Esophagus squamous epithelium (tissue), 5 donors: ENCODE measurements around the gene RELCH. TPM values are rescaled to one million over a fixed set of nuclear protein-coding genes. Genes with fewer than 3 reads are reported as not detected.

Experiments
- DNase-seq: peaks from one replicate; lab custom pipeline; 2025; lab: John Stamatoyannopoulos, UW
- H3K27ac ChIP-seq, 4 donors: fragments of 200-600 bp; sonication (generic); one replicate each; pipeline ENCODE4 v1.5.1; 2016 to 2019; ENCODE audit warnings: mild to moderate bottlenecking in 1 of 4
- H3K27me3 ChIP-seq, 4 donors: fragments of 200-600 bp; sonication (generic); 1 replicate in 3 of 4; 2 replicates in 1 of 4; pipeline versions ENCODE4 v1.5.1 to v1.6.0; 2017 to 2021; ENCODE audit warnings: antibody characterized with exemption in 1 of 4
- H3K36me3 ChIP-seq, 3 donors: fragments of 200-600 bp; sonication (generic); one replicate each; pipeline ENCODE4 v1.5.1; 2016 to 2019
- H3K4me1 ChIP-seq, 3 donors: fragments of 200-600 bp; sonication (generic); one replicate each; pipeline ENCODE4 v1.5.1; 2017 to 2019
- H3K4me3 ChIP-seq, 4 donors: fragments of 200-600 bp; sonication (generic); 1 replicate in 3 of 4; 2 replicates in 1 of 4; pipeline ENCODE4 v1.5.1; 2016 to 2019; ENCODE audit warnings: mild to moderate bottlenecking in 2 of 4, moderate library complexity in 1 of 4
- H3K9me3 ChIP-seq, 3 donors: fragments of 200-600 bp; sonication (generic); one replicate each; pipeline ENCODE4 v1.5.1; 2016 to 2019
- CTCF ChIP-seq, 6 experiments: fragments of 450-650 bp in 4 of 6; fragments of 200-600 bp in 2 of 6; sonication (generic) in 2 of 6; IDR thresholded peaks; one replicate each; pipeline ENCODE4 v1.5.1; 2016 to 2019; ENCODE audit warnings: antibody characterized with exemption in 6 of 6, mild to moderate bottlenecking in 4 of 6, moderate library complexity in 4 of 6
- POLR2A ChIP-seq, 4 donors: fragments of 450-650 bp; IDR thresholded peaks; one replicate each; pipeline ENCODE4 v1.6.1; 2017; ENCODE audit warnings: antibody characterized with exemption in 4 of 4, mild to moderate bottlenecking in 4 of 4, moderate library complexity in 3 of 4
- WGBS, 2 donors: methylation state at CpG; one replicate each; pipeline ENCODE4 v1.1.5; 2018; 5-methylcytosine and 5-hydroxymethylcytosine counted together
- intact Hi-C: fragments of 100-400 bp; cut with DNase I; formaldehyde crosslinking; loops from one replicate; pipeline ENCODE4 v1.15.0; 2022
- total RNA-seq, 4 donors: library from RNA; depleted of rRNA; stranded (reverse); fragments of >200 nt; gene quantifications; one replicate each; pipeline ENCODE4 v1.1.0, GENCODE V29; 2016
- donor health status: DM: yes; HTN: yes; CAD: no.

RELCH gene
- total RNA-seq, 4 donors from 2014 or later, result 32.8 to 98.0 (median 69.0) TPM

- Histone ChIP-seq H3K27ac (no peak overlapping the region), H3K36me3 (peaks cover 0 to 29% (median 3%) of the 10 kb centered on the region in 3 donors), H3K9me3 (no peaks in the 10 kb centered on the region), H3K4me3 (no peak overlapping the region), H3K4me1 (peaks cover 0 to 29% (median 0%) of the 10 kb centered on the region in 3 donors), H3K27me3 (no peaks in the 10 kb centered on the region)
- TF ChIP-seq CTCF (IDR thresholded peaks at IDR 0.05) (no peak), POLR2A (IDR thresholded peaks at IDR 0.05) (no peak)
- intact Hi-C loops, result no loop called here
- DNase-seq, result no peak
These were observed 22.0 kb downstream of the RELCH start for GRCh38 chr18:62209046-62209445.

GRCh38 chr18:62210138-62210537, 23.1 kb downstream of the RELCH start:
- intact Hi-C loops, result no loop called here
- Histone ChIP-seq H3K4me3 (no peak overlapping the region), H3K27ac (no peak overlapping the region), H3K27me3 (no peaks in the 10 kb centered on the region), H3K4me1 (peaks cover 0 to 27% (median 0%) of the 10 kb centered on the region in 3 donors), H3K9me3 (no peaks in the 10 kb centered on the region), H3K36me3 (peaks cover 0 to 40% (median 3%) of the 10 kb centered on the region in 3 donors)
- WGBS, 2 donors, result 94 to 100% methylated on average over 1 of the region's 1 CpG
- no peak for DNase-seq
- TF ChIP-seq CTCF (IDR thresholded peaks at IDR 0.05) (no peak), POLR2A (IDR thresholded peaks at IDR 0.05) (no peak)

GRCh38 chr18:62211325-62211828, 24.3 kb downstream of the RELCH start:
- DNase-seq, result no peak
- Histone ChIP-seq H3K27ac (no peak overlapping the region), H3K9me3 (no peaks in the 10 kb centered on the region), H3K4me3 (no peak overlapping the region), H3K4me1 (peaks cover 0 to 15% (median 0%) of the 10 kb centered on the region in 3 donors), H3K36me3 (peaks cover 0 to 45% (median 3%) of the 10 kb centered on the region in 3 donors), H3K27me3 (no peaks in the 10 kb centered on the region)
- intact Hi-C loops, result no loop called here
- TF ChIP-seq CTCF (IDR thresholded peaks at IDR 0.05), result no peak
- TF ChIP-seq POLR2A (IDR thresholded peaks at IDR 0.05), result no peak

- Histone ChIP-seq H3K27me3 (no peaks in the 10 kb centered on the region), H3K36me3 (peaks cover 0 to 45% (median 3%) of the 10 kb centered on the region in 3 donors), H3K27ac (no peak overlapping the region), H3K4me1 (no peaks in the 10 kb centered on the region), H3K9me3 (no peaks in the 10 kb centered on the region), H3K4me3 (no peak overlapping the region)
- TF ChIP-seq POLR2A (IDR thresholded peaks at IDR 0.05) (no peak), CTCF (IDR thresholded peaks at IDR 0.05) (no peak)
- DNase-seq, result no peak
- intact Hi-C loops, result no loop called here
- 85 to 95% methylated on average over 1 of the region's 1 CpG for WGBS, 2 donors
These were observed 27.7 kb downstream of the RELCH start for GRCh38 chr18:62214790-62215189.

- Histone ChIP-seq H3K4me1 (no peaks in the 10 kb centered on the region), H3K9me3 (peaks cover 0 to 9% (median 7%) of the 10 kb centered on the region in 3 donors), H3K36me3 (peaks cover 0 to 82% (median 10%) of the 10 kb centered on the region in 3 donors), H3K4me3 (no peak overlapping the region), H3K27ac (no peak overlapping the region), H3K27me3 (no peaks in the 10 kb centered on the region)
- intact Hi-C loops, result no loop called here
- 98 to 100% methylated on average over 2 of the region's 2 CpGs for WGBS, 2 donors
- no peak for TF ChIP-seq POLR2A (IDR thresholded peaks at IDR 0.05)
- TF ChIP-seq CTCF (IDR thresholded peaks at IDR 0.05), result no peak
- DNase-seq, result no peak
These were observed 37.2 kb downstream of the RELCH start for GRCh38 chr18:62224229-62224628.
